GM19328 (cell line): ENCODE measurements around the gene PTRH2.

Experiments used
- ATAC-seq: cut with Tn5 transposase; IDR thresholded peaks from one replicate; pipeline ENCODE4 v1.9.1; 2021; ENCODE audit warnings: mild to moderate bottlenecking, moderate library complexity; ENCODE audit not compliant: unreplicated experiment

PTRH2 gene

GRCh38 chr17:59722623-59723022 lies 15.4 kb upstream of the PTRH2 start:
- no peak for ATAC-seq

- ATAC-seq: no peak
Observed at GRCh38 chr17:59719526-59719925, 12.3 kb upstream of the PTRH2 start.

GRCh38 chr17:59716427-59716826 lies 9.2 kb upstream of the PTRH2 start:
- no peak for ATAC-seq

GRCh38 chr17:59714255-59714654 lies 7.0 kb upstream of the PTRH2 start:
- no peak for ATAC-seq

GRCh38 chr17:59712862-59713261 lies 5.6 kb upstream of the PTRH2 start:
- no peak for ATAC-seq

- no peak for ATAC-seq
Observed at GRCh38 chr17:59711936-59712335, 4.7 kb upstream of the PTRH2 start.

GRCh38 chr17:59707971-59708430 lies 771 bp upstream of the PTRH2 start:
- ATAC-seq: no peak

- no peak for ATAC-seq
Observed at GRCh38 chr17:59702304-59702703, 4.9 kb downstream of the PTRH2 start.

GRCh38 chr17:59699786-59700185 lies 7.4 kb downstream of the PTRH2 start:
- ATAC-seq: no peak

GRCh38 chr17:59699218-59699617 lies 8.0 kb downstream of the PTRH2 start:
- ATAC-seq: no peak

- no peak for ATAC-seq
Observed at GRCh38 chr17:59698143-59698542, 9.1 kb downstream of the PTRH2 start.

- no peak for ATAC-seq
Observed at GRCh38 chr17:59696682-59697277, 10.4 kb downstream of the PTRH2 start.

- no peak for ATAC-seq
Observed at GRCh38 chr17:59695945-59696681, 11.1 kb downstream of the PTRH2 start.

- no peak for ATAC-seq
Observed at GRCh38 chr17:59694344-59694743, 12.9 kb downstream of the PTRH2 start.

- no peak for ATAC-seq
Observed at GRCh38 chr17:59693582-59693981, 13.6 kb downstream of the PTRH2 start.

GRCh38 chr17:59688496-59688895 lies 18.7 kb downstream of the PTRH2 start:
- no peak for ATAC-seq

- ATAC-seq: no peak
Observed at GRCh38 chr17:59688008-59688407, 19.2 kb downstream of the PTRH2 start.

- no peak for ATAC-seq
Observed at GRCh38 chr17:59684967-59685366, 22.3 kb downstream of the PTRH2 start.

- ATAC-seq: no peak
Observed at GRCh38 chr17:59683283-59683682, 23.9 kb downstream of the PTRH2 start.

GRCh38 chr17:59680314-59680713 lies 26.9 kb downstream of the PTRH2 start:
- ATAC-seq: no peak

- ATAC-seq: no peak
Observed at GRCh38 chr17:59678918-59679317, 28.3 kb downstream of the PTRH2 start.

- ATAC-seq: no peak
Observed at GRCh38 chr17:59676716-59677115, 30.5 kb downstream of the PTRH2 start.

GRCh38 chr17:59675231-59675630 lies 32.0 kb downstream of the PTRH2 start:
- no peak for ATAC-seq
